C4-2B (cell line): ENCODE data around the gene FCN1.

ENCODE experiments used
- H3K27ac ChIP-seq: fragments of 450-650 bp; 2 replicates; pipeline ENCODE4 v1.5.1; 2017
- CTCF ChIP-seq: fragments of 450-650 bp; conservative IDR thresholded peaks from 2 replicates; pipeline ENCODE4 v1.5.1; 2017; ENCODE audit warnings: mild to moderate bottlenecking
- ZFX ChIP-seq: fragments of 450-650 bp; IDR thresholded peaks from 2 replicates; pipeline ENCODE4 v1.6.1; 2017

The FCN1 gene

GRCh38 chr9:134884492-134884891, 33.2 kb downstream of the FCN1 start:
- TF ChIP-seq CTCF (no peak), ZFX (no peak)
- H3K27ac ChIP-seq, result no peak overlapping the region

DNA sequence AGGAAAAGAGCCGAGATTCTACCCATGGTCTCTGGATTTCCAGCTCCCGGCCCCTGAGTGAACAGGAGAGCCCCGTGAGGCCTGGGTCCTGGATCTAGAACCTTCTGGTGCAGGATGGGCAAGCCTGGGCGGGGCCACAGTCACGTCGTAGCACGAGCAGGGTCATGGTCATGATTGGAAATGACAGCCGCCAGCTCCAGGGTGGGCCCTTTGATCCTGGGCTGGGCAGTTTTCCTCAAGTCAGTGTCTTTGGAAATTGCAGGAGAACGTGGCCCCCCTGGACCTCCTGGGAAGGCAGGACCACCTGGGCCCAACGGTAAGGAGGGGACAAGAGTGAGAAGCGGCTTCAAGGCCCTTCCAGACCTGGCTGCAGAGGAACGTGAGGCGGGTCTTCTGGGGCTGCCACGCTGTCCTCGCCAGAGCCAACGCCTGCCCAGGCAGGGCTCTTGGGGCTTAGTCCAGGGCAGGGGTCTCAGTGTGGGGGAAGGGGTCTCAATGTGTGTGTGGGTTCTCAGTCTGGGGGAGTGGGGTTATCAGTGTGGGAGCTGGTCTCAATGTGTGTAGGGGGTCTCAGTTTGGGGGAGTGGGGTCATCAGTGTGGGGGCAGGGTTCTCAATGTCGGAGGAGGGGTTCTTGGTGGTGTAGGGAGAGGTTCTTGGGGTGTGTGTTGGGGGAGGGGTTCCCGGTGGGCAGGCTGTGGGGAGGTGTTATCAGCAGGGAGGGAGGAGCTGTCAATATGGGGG, 34.5 kb downstream of the FCN1 start:
- no peak overlapping the region for H3K27ac ChIP-seq
- TF ChIP-seq CTCF (no peak), ZFX (no peak)

GRCh38 chr9:134882204-134882785, 35.4 kb downstream of the FCN1 start:
- H3K27ac ChIP-seq, result no peak overlapping the region
- TF ChIP-seq CTCF, result no peak
- no peak for TF ChIP-seq ZFX

- TF ChIP-seq CTCF (no peak), ZFX (no peak)
- H3K27ac ChIP-seq, result no peak overlapping the region
Measured at GRCh38 chr9:134881313-134881670, 36.4 kb downstream of the FCN1 start.

DNA sequence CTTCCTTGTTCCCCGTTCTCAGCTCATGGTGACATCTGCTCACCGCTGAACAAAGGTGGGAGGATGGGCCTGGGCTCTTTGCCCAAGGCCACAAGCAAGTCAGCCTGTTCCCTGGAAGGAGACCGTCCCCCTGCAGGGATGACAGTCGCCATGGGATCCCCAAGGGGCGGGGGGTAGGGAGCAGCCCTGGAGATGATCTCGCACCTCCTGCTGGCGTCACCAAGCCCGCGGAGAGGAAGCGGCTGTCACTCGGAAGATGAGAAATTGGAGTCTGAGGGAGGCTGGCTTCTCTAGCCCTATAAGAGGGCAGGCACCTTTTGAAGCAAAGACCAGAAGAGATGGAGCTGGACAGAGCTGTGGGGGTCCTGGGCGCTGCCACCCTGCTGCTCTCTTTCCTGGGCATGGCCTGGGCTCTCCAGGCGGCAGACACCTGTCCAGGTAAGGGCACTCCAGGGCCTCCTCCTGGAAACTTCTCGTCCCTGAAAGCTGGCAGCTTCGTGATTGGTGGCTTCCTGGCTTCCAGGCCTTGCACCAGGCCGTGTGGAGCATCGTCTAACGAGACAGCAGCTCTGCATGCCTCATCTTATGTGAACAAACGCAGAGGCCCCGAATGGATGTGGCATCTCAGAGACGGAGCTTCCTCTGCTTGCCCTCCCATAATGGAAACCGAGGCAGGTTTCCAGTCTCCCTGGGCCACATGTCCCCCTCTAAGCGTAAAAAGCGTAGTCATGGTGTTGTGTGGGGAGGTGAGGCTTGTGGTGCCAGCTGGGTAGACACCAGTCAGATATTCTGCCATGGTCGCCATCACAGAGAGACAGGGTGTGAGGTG, 37.0 kb downstream of the FCN1 start, which contains the start of gene FCN2:
Gene FCN2, plus strand, starts transcription at position 327 of the 829 bp plus-strand sequence. Its CDS starts 12 bp downstream, at position 339.
- no peak within 1 kb of the TSS for H3K27ac ChIP-seq
- TF ChIP-seq CTCF (no peak), ZFX (no peak)

- TF ChIP-seq ZFX, result no peak
- TF ChIP-seq CTCF, result no peak
- no peak overlapping the region for H3K27ac ChIP-seq
Measured at GRCh38 chr9:134879664-134880483, 37.8 kb downstream of the FCN1 start.
